HepG2 (cell line): ENCODE measurements around the gene CEP44. TPM values are rescaled to one million over a fixed set of nuclear protein-coding genes. Genes with fewer than 3 reads are reported as not detected.

Source experiments
- ATAC-seq: fragments of 200-7000 bp; cut with Tn5 transposase; 3 replicates; pipeline ENCODE4 v1.9.1; 2020; ENCODE audit warnings: mild to moderate bottlenecking, moderate library complexity
- BruUV-seq: library from RNA; stranded (reverse); fragments of 400-500 nt; replicated peaks from 2 replicates; lab custom pipeline; 2021; lab: Mats Ljungman, UMichigan
- CTCF ChIA-PET: fragments of 300-600 bp; formaldehyde crosslinking; extraction: SDS; loops from one replicate; lab custom pipeline; 2021; ENCODE audit warnings: low total read pairs, inconsistent platforms, low intra/inter-chr PET ratio; lab: Yijun Ruan, JAX
- POLR2A ChIA-PET: fragments of 350-600 bp; sonication (Branson Sonifier 250); formaldehyde crosslinking; loops from one replicate; lab custom pipeline; 2020; ENCODE audit warnings: antibody characterized with exemption, inconsistent platforms; lab: Yijun Ruan, JAX
- DNase-seq: peaks from one replicate; pipeline ENCODE4 v3.0.0-alpha.2; 2015; ENCODE audit warnings: low spot score
- FAIRE-seq: peaks from 3 replicates; lab custom pipeline; 2011; peaks lifted over from hg19 to GRCh38; lab: Jason Lieb, UNC
- H2AFZ ChIP-seq: one replicate; pipeline ENCODE4 v1.6.1; 2011; ENCODE audit warnings: low read length, inconsistent platforms
- H3K27ac ChIP-seq: fragments of 300-600 bp; 3 replicates; pipeline ENCODE4 v1.8.0; 2011; ENCODE audit warnings: mixed run types, mild to moderate bottlenecking, mixed read lengths, low read length, inconsistent platforms; ENCODE audit not compliant: insufficient read depth; ENCODE audit errors: extremely low read length
- H3K27me3 ChIP-seq, 2 experiments: fragments of 200-600 bp in 1 of 2; 2 replicates in 1 of 2; 3 replicates in 1 of 2; pipeline versions ENCODE4 v1.6.0 to v1.8.0; 2011; ENCODE audit warnings: low read length in 2 of 2, mild to moderate bottlenecking in 2 of 2, moderate library complexity in 2 of 2, inconsistent platforms in 1 of 2; ENCODE audit not compliant: insufficient read depth in 2 of 2, control insufficient read depth in 1 of 2
- H3K36me3 ChIP-seq, 2 experiments: fragments of 200-600 bp in 1 of 2; replicated peaks in 1 of 2; 2 replicates in 1 of 2; 3 replicates in 1 of 2; pipeline versions ENCODE4 v1.5.1 to v1.8.0; 2011; ENCODE audit warnings: low read length in 2 of 2, inconsistent platforms in 1 of 2; ENCODE audit not compliant: insufficient read depth in 2 of 2, control insufficient read depth in 1 of 2
- H3K4me1 ChIP-seq: 2 replicates; pipeline ENCODE4 v1.5.1; 2012; ENCODE audit warnings: low read length, inconsistent platforms; ENCODE audit not compliant: insufficient read depth
- H3K4me2 ChIP-seq: 2 replicates; pipeline ENCODE4 v1.6.0; 2011; ENCODE audit warnings: low read depth, low read length, inconsistent platforms
- H3K4me3 ChIP-seq, 3 experiments: fragments of 200-600 bp in 1 of 3; sonication (generic), shearing (Covaris generic) in 1 of 3; replicated peaks in 1 of 3; 2 replicates each; pipeline ENCODE4 v1.5.1; 2011 to 2016; ENCODE audit warnings: low read length in 3 of 3, inconsistent platforms in 2 of 3, low read depth in 2 of 3, mild to moderate bottlenecking in 2 of 3, control low read depth in 1 of 3, mixed read lengths in 1 of 3; ENCODE audit not compliant: insufficient read depth in 1 of 3
- H3K79me2 ChIP-seq: one replicate; pipeline ENCODE4 v1.6.1; 2011; ENCODE audit warnings: low read length, inconsistent platforms; ENCODE audit not compliant: insufficient read depth
- H3K9ac ChIP-seq: 2 replicates; pipeline ENCODE4 v1.6.0; 2011; ENCODE audit warnings: mild to moderate bottlenecking, low read depth, low read length, inconsistent platforms; ENCODE audit not compliant: insufficient read depth
- H3K9me3 ChIP-seq: 2 replicates; pipeline ENCODE4 v1.5.1; 2012; ENCODE audit warnings: mild to moderate bottlenecking, low read length
- H4K20me1 ChIP-seq: 2 replicates; pipeline ENCODE4 v1.6.0; 2011; ENCODE audit warnings: inconsistent platforms, mild to moderate bottlenecking, low read length, moderate library complexity; ENCODE audit not compliant: insufficient read depth
- ARNTL ChIP-seq: sonication (generic); formaldehyde crosslinking; IDR thresholded peaks from 2 replicates; pipeline ENCODE4 v1.4.0; 2020; ENCODE audit warnings: mild to moderate bottlenecking, missing genetic modification reagents
- BRCA1 ChIP-seq: sonication (generic); formaldehyde crosslinking; IDR thresholded peaks from 2 replicates; pipeline ENCODE4 v1.4.0; 2020; ENCODE audit warnings: missing genetic modification reagents
- LCORL ChIP-seq, 2 experiments: fragments of 450-650 bp in 1 of 2; sonication (generic) in 1 of 2; formaldehyde crosslinking in 1 of 2; IDR thresholded peaks; 2 replicates each; pipeline versions ENCODE4 v1.5.0 to v1.6.1; 2017 to 2020; ENCODE audit warnings: antibody characterized with exemption in 1 of 2, missing genetic modification reagents in 1 of 2
- PAF1 ChIP-seq: IDR thresholded peaks from 2 replicates; pipeline ENCODE4 v1.6.1; 2016; ENCODE audit warnings: missing genetic modification reagents, missing compliant biosample characterization
- SP2 ChIP-seq: sonication (generic); formaldehyde crosslinking; IDR thresholded peaks from 2 replicates; pipeline ENCODE4 v1.5.1; 2020; ENCODE audit warnings: mild to moderate bottlenecking, missing genetic modification reagents
- SSRP1 ChIP-seq: IDR thresholded peaks from 2 replicates; pipeline ENCODE4 v1.6.1; 2016; ENCODE audit warnings: control low read depth
- TBX3 ChIP-seq: fragments of 450-650 bp; IDR thresholded peaks from 2 replicates; pipeline ENCODE4 v1.6.1; 2017; ENCODE audit warnings: antibody characterized with exemption, mild to moderate bottlenecking, inconsistent platforms, borderline replicate concordance
- ZNF460 ChIP-seq: sonication (generic); formaldehyde crosslinking; IDR thresholded peaks from 2 replicates; pipeline ENCODE4 v1.5.1; 2020; ENCODE audit warnings: missing genetic modification reagents, mild to moderate bottlenecking, borderline replicate concordance
- ZNF674 ChIP-seq: sonication (generic); formaldehyde crosslinking; IDR thresholded peaks from 2 replicates; pipeline ENCODE4 v1.5.0; 2020; ENCODE audit warnings: low read depth, mild to moderate bottlenecking, missing genetic modification reagents
- ZNF879 ChIP-seq: sonication (generic); formaldehyde crosslinking; IDR thresholded peaks from 2 replicates; pipeline ENCODE4 v1.8.1; 2023; ENCODE audit warnings: missing genetic modification reagents
- whole genome bisulfite sequencing: methylation state at CpG from one replicate; pipeline ENCODE4 v1.1.6; 2017; ENCODE audit warnings: low lambda C conversion rate; 5-methylcytosine and 5-hydroxymethylcytosine counted together
- in situ Hi-C: cut with HindIII; loops from 2 replicates; pipeline ENCODE4 v1.10.0; 2017; ENCODE audit warnings: low pct_unique_long_range_greater_than_20kb; ENCODE audit not compliant: extremely low pct_ligation_motif_present
- intact Hi-C: fragments of 100-400 bp; cut with micrococcal nuclease; formaldehyde crosslinking; loops from one replicate; pipeline ENCODE4 v1.10.0; 2022; ENCODE audit not compliant: unreplicated experiment
- polyA plus RNA-seq, 8 experiments: library from polyadenylated mRNA; depleted of rRNA in 3 of 8; stranded (reverse) in 7 of 8; unstranded in 1 of 8; fragments of >200 nt; fragmentation: Illumina TruSeq in 4 of 8; extraction: Trizol in 4 of 8; gene quantifications; 2 replicates each; pipeline versions ENCODE4 v1.2.1 to v1.2.3, GENCODE V29; 2011 to 2016; ENCODE audit warnings: low read depth in 4 of 8, missing spikeins in 1 of 8, mixed read lengths in 1 of 8; ENCODE audit not compliant: insufficient read depth in 1 of 8
- total RNA-seq, 5 experiments: library from RNA; depleted of rRNA; stranded (reverse); fragments of >200 nt; fragmentation: Illumina TruSeq; extraction: Trizol; gene quantifications; 2 replicates each; pipeline ENCODE4 v1.2.3, GENCODE V29; 2016; ENCODE audit warnings: low read depth in 1 of 5
- TF ChIP-seq, protein P1 (sequence below): sonication (generic); formaldehyde crosslinking; IDR thresholded peaks from 2 replicates; pipeline ENCODE4 v1.4.0; 2020; ENCODE audit warnings: mild to moderate bottlenecking, missing genetic modification reagents
- TF ChIP-seq, protein P2 (sequence below): IDR thresholded peaks from 2 replicates; pipeline ENCODE4 v1.6.1; 2016; ENCODE audit warnings: missing genetic modification reagents, missing compliant biosample characterization
- TF ChIP-seq, protein P3 (sequence below): sonication (generic); formaldehyde crosslinking; IDR thresholded peaks from 2 replicates; pipeline ENCODE4 v1.8.1; 2022; ENCODE audit warnings: low read depth, mild to moderate bottlenecking, missing genetic modification reagents
- TF ChIP-seq, protein P4 (sequence below): sonication (generic); formaldehyde crosslinking; IDR thresholded peaks from 2 replicates; pipeline ENCODE4 v1.4.0; 2020; ENCODE audit warnings: low read depth, mild to moderate bottlenecking, missing genetic modification reagents

Gene CEP44
- total and polyA plus RNA-seq, 2 of the 13 experiments (the other 11 are each of a cell fraction or from before 2014, with no cell fraction given) = 5.5 to 11.9 TPM

DNA sequence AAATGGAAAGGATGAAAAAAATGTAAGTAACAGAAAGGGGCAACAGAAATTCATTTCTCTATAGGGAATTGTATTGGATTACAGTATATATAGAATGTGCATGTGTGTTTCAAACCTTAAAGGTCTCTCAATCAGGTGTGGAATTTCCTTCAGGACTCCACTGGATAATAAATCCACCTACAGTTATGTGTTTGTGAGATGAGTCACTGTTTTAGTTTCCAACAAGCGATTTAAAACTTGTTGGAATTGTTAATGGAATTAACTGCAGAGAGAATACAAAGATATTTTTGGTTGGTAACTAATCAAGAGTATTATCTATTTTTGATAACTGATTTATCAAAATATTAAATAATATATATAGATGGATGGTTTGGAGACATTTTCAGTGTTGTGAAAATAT, 32.8 kb downstream of the CEP44 start:
- no peak overlapping the region for H3K9ac ChIP-seq
- H4K20me1 ChIP-seq = no peaks in the 10 kb centered on the region
- 98% methylated on average over 1 of the region's 1 CpG for WGBS
- no peaks in the 10 kb centered on the region for H3K79me2 ChIP-seq
- ChIA-PET POLR2A (no interaction called here), CTCF (no interaction called here)
- in situ Hi-C loops = no loop called here
- H3K4me2 ChIP-seq = no peak overlapping the region
- no peaks in the 10 kb centered on the region for H3K27me3 ChIP-seq
- intact Hi-C loops = no loop called here
- no peak for TF ChIP-seq ZNF460 (CRISPR knock-in tag)
- TF ChIP-seq, protein P1, sequence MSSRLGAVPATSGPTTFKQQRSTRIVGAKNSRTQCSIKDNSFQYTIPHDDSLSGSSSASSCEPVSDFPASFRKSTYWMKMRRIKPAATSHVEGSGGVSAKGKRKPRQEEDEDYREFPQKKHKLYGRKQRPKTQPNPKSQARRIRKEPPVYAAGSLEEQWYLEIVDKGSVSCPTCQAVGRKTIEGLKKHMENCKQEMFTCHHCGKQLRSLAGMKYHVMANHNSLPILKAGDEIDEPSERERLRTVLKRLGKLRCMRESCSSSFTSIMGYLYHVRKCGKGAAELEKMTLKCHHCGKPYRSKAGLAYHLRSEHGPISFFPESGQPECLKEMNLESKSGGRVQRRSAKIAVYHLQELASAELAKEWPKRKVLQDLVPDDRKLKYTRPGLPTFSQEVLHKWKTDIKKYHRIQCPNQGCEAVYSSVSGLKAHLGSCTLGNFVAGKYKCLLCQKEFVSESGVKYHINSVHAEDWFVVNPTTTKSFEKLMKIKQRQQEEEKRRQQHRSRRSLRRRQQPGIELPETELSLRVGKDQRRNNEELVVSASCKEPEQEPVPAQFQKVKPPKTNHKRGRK (CRISPR knock-in tag) = no peak
- no TSS peak for BruUV-seq
- H3K27ac ChIP-seq = no peak overlapping the region
- no peaks in the 10 kb centered on the region for H3K4me1 ChIP-seq
- no peak for ATAC-seq
- no peak for DNase-seq
- no peak for FAIRE-seq
- H3K9me3 ChIP-seq = no peaks in the 10 kb centered on the region
- no peak overlapping the region for H2AFZ ChIP-seq
- H3K36me3 ChIP-seq = peaks cover 3% of the 10 kb centered on the region in 2 experiments; a peak in 3 of 5 replicates
- no peak overlapping the region for H3K4me3 ChIP-seq

DNA sequence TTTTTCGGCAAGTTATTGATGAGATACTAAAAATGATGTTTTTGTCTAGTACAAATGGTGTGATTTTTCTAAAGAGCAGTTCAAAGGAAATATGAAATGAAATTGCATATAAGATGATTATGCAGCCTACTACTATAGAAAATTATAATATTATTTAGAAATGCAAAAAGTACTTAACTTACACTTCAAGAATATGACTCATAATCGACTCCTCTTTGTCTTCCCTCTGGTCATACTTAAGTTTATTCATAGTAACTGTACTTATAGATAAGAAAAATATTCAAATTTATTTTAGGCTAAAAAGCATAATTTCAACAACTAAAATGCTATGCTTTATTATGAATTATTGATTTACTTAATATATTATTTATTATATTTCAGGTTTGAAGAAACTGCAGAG, 33.2 kb downstream of the CEP44 start:
- WGBS = 48% methylated on average over 2 of the region's 2 CpGs
- POLR2A ChIA-PET = no interaction called here
- Histone ChIP-seq H3K9ac (no peak overlapping the region), H3K36me3 (peaks cover 3% of the 10 kb centered on the region in 2 experiments; a peak in 3 of 5 replicates), H3K4me1 (no peaks in the 10 kb centered on the region), H3K4me3 (no peak overlapping the region), H2AFZ (no peak overlapping the region), H3K27me3 (no peaks in the 10 kb centered on the region), H3K9me3 (no peaks in the 10 kb centered on the region), H3K4me2 (no peak overlapping the region), H3K79me2 (no peaks in the 10 kb centered on the region), H3K27ac (no peak overlapping the region), H4K20me1 (no peaks in the 10 kb centered on the region)
- FAIRE-seq (no peak), ATAC-seq (no peak), DNase-seq (no peak)
- no TSS peak for BruUV-seq
- intact Hi-C loops = no loop called here
- CTCF ChIA-PET = interaction anchor here (0.7 kb wide), 1 partner anchor 95 kb away, joined by 3 read pairs; no protein-coding TSS in a partner anchor
- in situ Hi-C loops = no loop called here
- TF ChIP-seq, protein P2, sequence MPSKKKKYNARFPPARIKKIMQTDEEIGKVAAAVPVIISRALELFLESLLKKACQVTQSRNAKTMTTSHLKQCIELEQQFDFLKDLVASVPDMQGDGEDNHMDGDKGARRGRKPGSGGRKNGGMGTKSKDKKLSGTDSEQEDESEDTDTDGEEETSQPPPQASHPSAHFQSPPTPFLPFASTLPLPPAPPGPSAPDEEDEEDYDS (CRISPR knock-in tag) = no peak
- TF ChIP-seq SSRP1 (no peak), SP2 (CRISPR knock-in tag) (no peak), ARNTL (CRISPR knock-in tag) (no peak), ZNF879 (no peak), PAF1 (no peak), BRCA1 (CRISPR knock-in tag) (no peak), TBX3 (no peak), LCORL (IDR thresholded peaks at IDR 0.05) (no peak), LCORL (CRISPR knock-in tag; IDR thresholded peaks at IDR 0.05) (no peak), ZNF674 (CRISPR knock-in tag) (no peak)
- TF ChIP-seq, protein P3, sequence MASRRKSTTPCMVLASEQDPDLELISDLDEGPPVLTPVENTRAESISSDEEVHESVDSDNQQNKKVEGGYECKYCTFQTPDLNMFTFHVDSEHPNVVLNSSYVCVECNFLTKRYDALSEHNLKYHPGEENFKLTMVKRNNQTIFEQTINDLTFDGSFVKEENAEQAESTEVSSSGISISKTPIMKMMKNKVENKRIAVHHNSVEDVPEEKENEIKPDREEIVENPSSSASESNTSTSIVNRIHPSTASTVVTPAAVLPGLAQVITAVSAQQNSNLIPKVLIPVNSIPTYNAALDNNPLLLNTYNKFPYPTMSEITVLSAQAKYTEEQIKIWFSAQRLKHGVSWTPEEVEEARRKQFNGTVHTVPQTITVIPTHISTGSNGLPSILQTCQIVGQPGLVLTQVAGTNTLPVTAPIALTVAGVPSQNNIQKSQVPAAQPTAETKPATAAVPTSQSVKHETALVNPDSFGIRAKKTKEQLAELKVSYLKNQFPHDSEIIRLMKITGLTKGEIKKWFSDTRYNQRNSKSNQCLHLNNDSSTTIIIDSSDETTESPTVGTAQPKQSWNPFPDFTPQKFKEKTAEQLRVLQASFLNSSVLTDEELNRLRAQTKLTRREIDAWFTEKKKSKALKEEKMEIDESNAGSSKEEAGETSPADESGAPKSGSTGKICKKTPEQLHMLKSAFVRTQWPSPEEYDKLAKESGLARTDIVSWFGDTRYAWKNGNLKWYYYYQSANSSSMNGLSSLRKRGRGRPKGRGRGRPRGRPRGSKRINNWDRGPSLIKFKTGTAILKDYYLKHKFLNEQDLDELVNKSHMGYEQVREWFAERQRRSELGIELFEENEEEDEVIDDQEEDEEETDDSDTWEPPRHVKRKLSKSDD (CRISPR knock-in tag) = no peak
- TF ChIP-seq, protein P4, sequence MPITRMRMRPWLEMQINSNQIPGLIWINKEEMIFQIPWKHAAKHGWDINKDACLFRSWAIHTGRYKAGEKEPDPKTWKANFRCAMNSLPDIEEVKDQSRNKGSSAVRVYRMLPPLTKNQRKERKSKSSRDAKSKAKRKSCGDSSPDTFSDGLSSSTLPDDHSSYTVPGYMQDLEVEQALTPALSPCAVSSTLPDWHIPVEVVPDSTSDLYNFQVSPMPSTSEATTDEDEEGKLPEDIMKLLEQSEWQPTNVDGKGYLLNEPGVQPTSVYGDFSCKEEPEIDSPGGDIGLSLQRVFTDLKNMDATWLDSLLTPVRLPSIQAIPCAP (CRISPR knock-in tag) = no peak
